Smooth muscle cell (in vitro differentiated cells): ENCODE results near the gene KRT13. TPM values are rescaled to one million over a fixed set of nuclear protein-coding genes. Genes with fewer than 3 reads are reported as not detected.

ENCODE experiments used
- DNase-seq: peaks from one replicate; lab custom pipeline; 2025; ENCODE audit not compliant: unreplicated experiment; lab: John Stamatoyannopoulos, UW
- H2AFZ ChIP-seq: fragments of 200-600 bp; sonication (generic); 2 replicates; pipeline ENCODE4 v1.6.0; 2016; ENCODE audit warnings: antibody characterized with exemption, low read depth, mild to moderate bottlenecking
- H3F3A ChIP-seq: fragments of 200-600 bp; sonication (generic); 2 replicates; pipeline ENCODE4 v1.6.0; 2017; ENCODE audit warnings: antibody characterized with exemption, low read depth
- H3K27ac ChIP-seq: fragments of 200-600 bp; sonication (generic); 2 replicates; pipeline ENCODE4 v1.5.1; 2016; ENCODE audit warnings: low read depth, mild to moderate bottlenecking
- H3K27me3 ChIP-seq: fragments of 200-600 bp; sonication (generic); 2 replicates; pipeline ENCODE4 v1.6.1; 2016; ENCODE audit warnings: low read depth, mild to moderate bottlenecking
- H3K36me3 ChIP-seq: fragments of 200-600 bp; sonication (generic); 2 replicates; pipeline ENCODE4 v1.5.1; 2016; ENCODE audit warnings: low read depth
- H3K4me1 ChIP-seq: fragments of 200-600 bp; sonication (generic); 2 replicates; pipeline ENCODE4 v1.5.1; 2016; ENCODE audit warnings: low read depth
- H3K4me2 ChIP-seq: fragments of 200-600 bp; sonication (generic); 2 replicates; pipeline ENCODE4 v1.6.0; 2016; ENCODE audit warnings: mild to moderate bottlenecking
- H3K4me3 ChIP-seq: fragments of 200-600 bp; sonication (generic); 2 replicates; pipeline ENCODE4 v1.5.1; 2016; ENCODE audit warnings: mild to moderate bottlenecking
- H3K79me2 ChIP-seq: fragments of 200-600 bp; sonication (generic); 2 replicates; pipeline ENCODE4 v1.6.0; 2016; ENCODE audit warnings: low read depth, mild to moderate bottlenecking
- H3K9ac ChIP-seq: fragments of 200-600 bp; sonication (generic); 2 replicates; pipeline ENCODE4 v1.6.0; 2016; ENCODE audit warnings: low read depth
- H3K9me3 ChIP-seq: fragments of 200-600 bp; sonication (generic); replicated peaks from 2 replicates; pipeline ENCODE4 v1.5.1; 2016; ENCODE audit warnings: low read depth
- H4K20me1 ChIP-seq: fragments of 200-600 bp; sonication (generic); 2 replicates; pipeline ENCODE4 v1.6.0; 2016; ENCODE audit warnings: low read depth
- WGBS: methylation state at CpG from one replicate; pipeline ENCODE4 v1.1.7; 2016; ENCODE audit warnings: low lambda C conversion rate; 5-methylcytosine and 5-hydroxymethylcytosine counted together
- polyA plus RNA-seq: library from polyadenylated mRNA; unstranded; fragments of >200 nt; fragmentation: Nextera tagmentation; extraction: Ambion mirVana; gene quantifications from 2 replicates; pipeline ENCODE4 v1.2.1, GENCODE V29; 2016
- total RNA-seq: library from RNA; depleted of rRNA; stranded (reverse); fragments of >200 nt; gene quantifications from 2 replicates; pipeline ENCODE4 v1.2.3, GENCODE V29; 2014
- TF ChIP-seq, protein P1 (sequence below): fragments of 200-600 bp; sonication (generic); IDR thresholded peaks from 2 replicates; pipeline ENCODE4 v1.5.1; 2017; ENCODE audit warnings: borderline replicate concordance, mild to moderate bottlenecking, antibody characterized with exemption; ENCODE audit not compliant: insufficient read depth, poor library complexity, severe bottlenecking

Gene KRT13
- total RNA-seq (3.7 and 5.2 TPM in 2 replicates), polyA plus RNA-seq (1.7 and 3.8 TPM in 2 replicates)

DNA sequence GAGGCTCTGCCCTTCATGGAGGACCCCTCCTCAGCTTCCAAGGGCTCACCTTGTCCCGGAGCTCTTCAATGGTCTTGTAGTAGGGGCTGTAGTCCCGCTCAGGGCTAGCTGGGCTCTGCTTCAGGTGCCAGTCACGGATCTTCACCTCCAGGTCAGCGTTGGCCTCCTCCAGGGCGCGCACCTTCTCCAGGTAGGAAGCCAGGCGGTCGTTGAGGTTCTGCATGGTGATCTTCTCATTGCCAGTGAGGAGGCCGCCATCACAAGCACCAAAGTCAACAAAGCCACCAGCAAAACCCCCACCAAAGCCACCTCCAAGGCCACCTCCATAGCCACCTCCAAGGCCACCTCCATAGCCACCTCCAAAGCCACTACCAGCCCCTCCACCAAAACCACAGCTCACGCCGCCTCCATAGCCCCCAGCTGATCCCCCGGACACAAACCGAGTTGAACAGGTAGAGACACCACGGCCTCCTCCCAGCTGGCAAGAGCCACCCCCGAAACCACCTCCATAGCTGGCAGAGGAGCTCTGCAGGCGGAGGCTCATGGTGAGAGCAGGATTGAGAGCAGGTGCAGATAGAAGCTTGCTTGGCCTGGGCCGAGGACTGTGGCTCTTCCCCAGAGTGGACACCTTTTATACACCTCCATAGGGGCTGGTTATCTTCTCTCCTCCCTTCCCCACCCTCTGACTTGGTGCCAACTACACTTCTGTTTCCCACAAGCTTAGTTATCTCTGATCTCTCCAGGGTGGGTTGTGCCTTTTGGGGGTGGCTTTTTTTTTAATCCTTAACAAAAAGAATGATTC, at the start of gene KRT13:
Gene KRT13, minus strand, starts transcription at position 606 of the 802 bp plus-strand sequence. Its CDS starts 62 bp downstream, at position 544.
- Histone ChIP-seq H3K9me3 (no peaks in the 10 kb centered on the region), H4K20me1 (no peaks in the 10 kb centered on the region), H3F3A (no peaks in the 10 kb centered on the region), H3K4me3 (no peak within 1 kb of the TSS), H3K27ac (no peak within 1 kb of the TSS), H3K36me3 (no peaks in the 10 kb centered on the region), H3K4me2 (no peak within 1 kb of the TSS), H3K9ac (no peak within 1 kb of the TSS), H2AFZ (no peak within 1 kb of the TSS), H3K79me2 (no peaks in the 10 kb centered on the region), H3K27me3 (no peaks in the 10 kb centered on the region), H3K4me1 (no peaks in the 10 kb centered on the region)
- TF ChIP-seq, protein P1, sequence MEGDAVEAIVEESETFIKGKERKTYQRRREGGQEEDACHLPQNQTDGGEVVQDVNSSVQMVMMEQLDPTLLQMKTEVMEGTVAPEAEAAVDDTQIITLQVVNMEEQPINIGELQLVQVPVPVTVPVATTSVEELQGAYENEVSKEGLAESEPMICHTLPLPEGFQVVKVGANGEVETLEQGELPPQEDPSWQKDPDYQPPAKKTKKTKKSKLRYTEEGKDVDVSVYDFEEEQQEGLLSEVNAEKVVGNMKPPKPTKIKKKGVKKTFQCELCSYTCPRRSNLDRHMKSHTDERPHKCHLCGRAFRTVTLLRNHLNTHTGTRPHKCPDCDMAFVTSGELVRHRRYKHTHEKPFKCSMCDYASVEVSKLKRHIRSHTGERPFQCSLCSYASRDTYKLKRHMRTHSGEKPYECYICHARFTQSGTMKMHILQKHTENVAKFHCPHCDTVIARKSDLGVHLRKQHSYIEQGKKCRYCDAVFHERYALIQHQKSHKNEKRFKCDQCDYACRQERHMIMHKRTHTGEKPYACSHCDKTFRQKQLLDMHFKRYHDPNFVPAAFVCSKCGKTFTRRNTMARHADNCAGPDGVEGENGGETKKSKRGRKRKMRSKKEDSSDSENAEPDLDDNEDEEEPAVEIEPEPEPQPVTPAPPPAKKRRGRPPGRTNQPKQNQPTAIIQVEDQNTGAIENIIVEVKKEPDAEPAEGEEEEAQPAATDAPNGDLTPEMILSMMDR = no peak
- DNase-seq = no peak
- 91% methylated on average over 17 of the region's 17 CpGs for WGBS

GRCh38 chr17:41553987-41554680, 48.7 kb upstream of the KRT13 start:
- no peaks in the 10 kb centered on the region for H3K36me3 ChIP-seq
- peak overlapping the region; percentile 55 for H2AFZ ChIP-seq
- H3K4me2 ChIP-seq = no peak overlapping the region
- TF ChIP-seq, protein P1 = no peak
- H3K79me2 ChIP-seq = no peaks in the 10 kb centered on the region
- no peaks in the 10 kb centered on the region for H3K9me3 ChIP-seq
- no peaks in the 10 kb centered on the region for H3K27me3 ChIP-seq
- peaks cover 4% of the 10 kb centered on the region for H3K4me1 ChIP-seq
- H3K9ac ChIP-seq = no peak overlapping the region
- 71% methylated on average over 8 of the region's 8 CpGs for WGBS
- DNase-seq = no peak
- H4K20me1 ChIP-seq = no peaks in the 10 kb centered on the region
- peaks cover 7% of the 10 kb centered on the region for H3F3A ChIP-seq
- no peak overlapping the region for H3K4me3 ChIP-seq
- no peak overlapping the region for H3K27ac ChIP-seq

- no peak for DNase-seq
- H3K9me3 ChIP-seq = no peaks in the 10 kb centered on the region
These were observed 47.8 kb upstream of the KRT13 start for GRCh38 chr17:41553176-41553575.

More at GRCh38 chr17:41553176-41553575, 47.8 kb upstream of the KRT13 start:
- Histone ChIP-seq H4K20me1 (no peaks in the 10 kb centered on the region), H3F3A (peaks cover 16% of the 10 kb centered on the region), H3K4me1 (peaks cover 9% of the 10 kb centered on the region), H3K27me3 (no peaks in the 10 kb centered on the region), H3K27ac (no peak overlapping the region), H3K4me2 (no peak overlapping the region), H3K79me2 (no peaks in the 10 kb centered on the region), H2AFZ (no peak overlapping the region), H3K9ac (no peak overlapping the region), H3K36me3 (no peaks in the 10 kb centered on the region), H3K4me3 (no peak overlapping the region)
- TF ChIP-seq, protein P1 = no peak
- WGBS = 75% methylated on average over 4 of the region's 4 CpGs
